ENCODE measurements around the gene LRBA. TPM values are rescaled to one million over a fixed set of nuclear protein-coding genes. Genes with fewer than 3 reads are reported as not detected.

LRBA gene
- total and polyA plus RNA-seq, 12 donors = 6.2 to 31.2 (median 23.9) TPM

GRCh38 chr4:151045907-151046306 lies 30.8 kb upstream of the LRBA start:
- no peaks in the 10 kb centered on the region for H3K36me3 ChIP-seq
- WGBS, 2 donors = 29 to 34% methylated on average over 3 of the region's 3 CpGs
- intact Hi-C loops (cut with DNase I) = no loop called here
- no peak overlapping the region for H3K27ac ChIP-seq
- ATAC-seq (no peak), DNase-seq (no peak)
- no peaks in the 10 kb centered on the region for H3K4me1 ChIP-seq
- no peak overlapping the region for H3K4me3 ChIP-seq
- no peak for TF ChIP-seq CTCF (IDR thresholded peaks at IDR 0.05)
- H3K27me3 ChIP-seq = no peaks in the 10 kb centered on the region
- no peaks in the 10 kb centered on the region for H3K9me3 ChIP-seq

- Histone ChIP-seq H3K36me3 (no peaks in the 10 kb centered on the region), H3K27ac (no peak overlapping the region), H3K27me3 (no peaks in the 10 kb centered on the region), H3K9me3 (no peaks in the 10 kb centered on the region), H3K4me3 (no peak overlapping the region), H3K4me1 (no peaks in the 10 kb centered on the region)
- DNase-seq (no peak), ATAC-seq (no peak)
- WGBS, 2 donors = 88 to 94% methylated on average over 1 of the region's 1 CpG
- TF ChIP-seq CTCF (IDR thresholded peaks at IDR 0.05) = no peak
- intact Hi-C loops (cut with DNase I) = no loop called here
Observed at GRCh38 chr4:151043803-151044515, 28.9 kb upstream of the LRBA start.

GRCh38 chr4:151039733-151040132 lies 24.6 kb upstream of the LRBA start:
- no peaks in the 10 kb centered on the region for H3K9me3 ChIP-seq
- intact Hi-C loops (cut with DNase I) = no loop called here
- TF ChIP-seq CTCF (IDR thresholded peaks at IDR 0.05) = no peak
- H3K27ac ChIP-seq = no peak overlapping the region
- no peaks in the 10 kb centered on the region for H3K27me3 ChIP-seq
- DNase-seq (no peak), ATAC-seq (no peak)
- no peaks in the 10 kb centered on the region for H3K4me1 ChIP-seq
- no peaks in the 10 kb centered on the region for H3K36me3 ChIP-seq
- WGBS, 2 donors = 96 to 97% methylated on average over 2 of the region's 2 CpGs
- H3K4me3 ChIP-seq = no peak overlapping the region

- no peak for DNase-seq
- TF ChIP-seq CTCF (IDR thresholded peaks at IDR 0.05) = no peak
- no peak for ATAC-seq
Observed at GRCh38 chr4:151038452-151039157, 23.5 kb upstream of the LRBA start.

More at GRCh38 chr4:151038452-151039157, 23.5 kb upstream of the LRBA start:
- no peaks in the 10 kb centered on the region for H3K4me1 ChIP-seq
- no peaks in the 10 kb centered on the region for H3K9me3 ChIP-seq
- no peaks in the 10 kb centered on the region for H3K36me3 ChIP-seq
- H3K4me3 ChIP-seq = no peak overlapping the region
- intact Hi-C loops (cut with DNase I) = no loop called here
- no peaks in the 10 kb centered on the region for H3K27me3 ChIP-seq
- WGBS, 2 donors = 91 to 92% methylated on average over 9 of the region's 9 CpGs
- no peak overlapping the region for H3K27ac ChIP-seq
